GM20431 (cell line): ENCODE data around the gene UMODL1.

Experiments
- in situ Hi-C: fragments of 300-500 bp; cut with MseI, MboI; formaldehyde crosslinking; loops from one replicate; pipeline ENCODE4 v1.15.0; 2020; ENCODE audit warnings: low sequenced_read_pairs; ENCODE audit not compliant: unreplicated experiment

Gene UMODL1

GRCh38 chr21:42057851-42058437 lies 13.2 kb upstream of the UMODL1 start:
- in situ Hi-C loops = no loop called here

DNA sequence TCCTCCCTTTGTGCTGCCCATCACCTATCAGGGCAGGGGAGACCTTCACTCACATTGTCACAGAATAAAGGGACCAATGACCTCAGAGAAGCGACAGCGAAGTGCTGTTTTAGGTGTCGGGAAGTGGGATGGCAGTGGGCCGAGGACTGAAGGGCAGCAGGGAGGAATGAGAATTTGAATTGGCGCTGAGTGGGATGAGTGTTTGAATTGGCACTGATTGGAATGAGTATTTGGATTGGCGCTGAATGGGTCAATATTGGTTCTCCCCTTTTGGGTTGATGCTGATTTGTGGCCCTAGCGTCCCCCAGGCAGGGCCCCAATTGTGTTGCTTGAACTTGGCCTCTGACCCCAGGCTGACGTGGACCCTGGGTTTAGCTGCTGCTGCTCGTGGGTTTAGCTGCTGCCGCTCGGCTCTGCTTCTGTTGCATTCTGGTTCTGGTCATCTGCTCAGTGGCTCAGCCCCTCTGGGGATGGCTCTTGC lies 12.4 kb upstream of the UMODL1 start:
- in situ Hi-C loops = no loop called here

- in situ Hi-C loops = no loop called here
These were observed 12.0 kb upstream of the UMODL1 start for GRCh38 chr21:42059141-42059540.

GRCh38 chr21:42059721-42060120 lies 11.4 kb upstream of the UMODL1 start:
- in situ Hi-C loops = no loop called here

DNA sequence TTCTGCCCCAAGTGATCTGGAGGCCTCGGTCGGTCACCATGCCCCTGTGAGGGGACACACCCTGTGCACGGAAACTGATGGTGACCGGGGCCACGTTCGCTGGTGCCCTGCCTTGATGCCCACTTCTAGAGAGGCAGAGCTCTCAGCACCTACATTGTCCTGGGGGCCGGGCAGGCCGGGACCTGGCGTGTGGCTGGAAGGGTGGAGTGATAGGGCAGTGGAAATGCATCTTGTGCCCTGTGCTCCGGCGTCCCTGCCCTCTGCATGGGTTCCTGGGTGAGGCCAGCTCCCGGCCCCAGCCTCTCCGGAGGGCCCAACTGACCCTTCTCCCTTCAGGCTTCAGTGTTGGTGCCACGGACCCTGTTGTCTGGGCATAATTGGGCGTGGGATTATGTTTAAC lies 11.0 kb upstream of the UMODL1 start:
- in situ Hi-C loops = no loop called here

GRCh38 chr21:42061195-42061985 lies 9.7 kb upstream of the UMODL1 start:
- in situ Hi-C loops = no loop called here

DNA sequence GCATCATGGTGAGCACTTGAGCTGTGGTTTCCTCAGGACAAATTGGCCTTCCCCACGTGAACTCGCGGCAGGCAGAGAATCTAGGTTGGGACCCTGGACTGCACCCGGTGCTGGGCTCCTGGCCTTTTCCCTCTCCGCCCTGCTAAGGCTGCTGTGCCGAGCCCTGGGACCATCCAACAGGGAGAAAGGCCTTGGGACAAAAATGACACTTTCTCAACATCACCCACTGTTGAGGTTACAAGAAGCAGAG lies 9.2 kb upstream of the UMODL1 start:
- in situ Hi-C loops = no loop called here

- in situ Hi-C loops = no loop called here
These were observed 8.7 kb upstream of the UMODL1 start for GRCh38 chr21:42062236-42063022.

GRCh38 chr21:42063191-42063570 lies 7.9 kb upstream of the UMODL1 start:
- in situ Hi-C loops = no loop called here

- in situ Hi-C loops = no loop called here
These were observed 7.3 kb upstream of the UMODL1 start for GRCh38 chr21:42063571-42064521.

DNA sequence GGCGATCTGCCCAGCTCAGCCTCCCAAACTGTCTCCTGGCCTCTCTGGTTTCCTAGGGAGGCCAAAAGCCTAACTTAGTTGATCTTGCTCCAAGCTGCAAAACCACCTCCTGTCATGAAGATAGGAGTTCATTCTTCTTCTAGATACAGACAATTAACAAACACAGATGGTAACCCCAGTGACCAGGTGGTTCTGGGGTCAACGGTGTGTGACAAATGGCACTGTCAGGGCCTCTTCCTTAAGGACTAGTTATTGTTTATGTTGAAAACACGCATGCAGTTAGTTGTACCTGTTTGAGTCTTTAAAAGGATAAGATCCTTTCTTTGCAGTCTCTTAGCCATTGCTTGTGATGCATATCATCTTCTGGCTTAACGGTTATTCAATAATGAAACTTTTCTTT lies 4.6 kb upstream of the UMODL1 start:
- in situ Hi-C loops = no loop called here

GRCh38 chr21:42067531-42068255 lies 3.4 kb upstream of the UMODL1 start:
- in situ Hi-C loops = no loop called here

GRCh38 chr21:42068256-42068545 lies 2.9 kb upstream of the UMODL1 start:
- in situ Hi-C loops = no loop called here

- in situ Hi-C loops = no loop called here
These were observed 2.5 kb upstream of the UMODL1 start for GRCh38 chr21:42068592-42068991.

DNA sequence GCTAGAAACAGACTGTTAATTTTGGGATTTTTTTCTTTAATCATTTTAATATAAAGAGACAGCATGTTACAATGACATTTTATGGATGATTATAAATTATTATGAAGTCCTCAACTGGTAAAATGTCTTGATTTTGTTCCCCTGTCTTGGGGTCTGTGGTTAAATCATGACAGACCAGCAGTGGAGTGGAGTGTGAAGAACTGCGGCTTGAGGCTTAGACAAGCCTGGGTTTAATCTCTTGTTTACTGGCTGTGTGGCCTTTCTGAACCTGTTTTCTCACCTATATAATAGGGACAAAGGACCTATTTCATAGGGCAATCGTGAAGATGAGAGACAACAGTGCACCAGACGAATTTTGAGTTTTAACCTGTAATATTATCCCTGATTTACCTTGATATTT lies 1.8 kb upstream of the UMODL1 start:
- in situ Hi-C loops = no loop called here

GRCh38 chr21:42069843-42070242 lies 1.3 kb upstream of the UMODL1 start:
- in situ Hi-C loops = no loop called here

DNA sequence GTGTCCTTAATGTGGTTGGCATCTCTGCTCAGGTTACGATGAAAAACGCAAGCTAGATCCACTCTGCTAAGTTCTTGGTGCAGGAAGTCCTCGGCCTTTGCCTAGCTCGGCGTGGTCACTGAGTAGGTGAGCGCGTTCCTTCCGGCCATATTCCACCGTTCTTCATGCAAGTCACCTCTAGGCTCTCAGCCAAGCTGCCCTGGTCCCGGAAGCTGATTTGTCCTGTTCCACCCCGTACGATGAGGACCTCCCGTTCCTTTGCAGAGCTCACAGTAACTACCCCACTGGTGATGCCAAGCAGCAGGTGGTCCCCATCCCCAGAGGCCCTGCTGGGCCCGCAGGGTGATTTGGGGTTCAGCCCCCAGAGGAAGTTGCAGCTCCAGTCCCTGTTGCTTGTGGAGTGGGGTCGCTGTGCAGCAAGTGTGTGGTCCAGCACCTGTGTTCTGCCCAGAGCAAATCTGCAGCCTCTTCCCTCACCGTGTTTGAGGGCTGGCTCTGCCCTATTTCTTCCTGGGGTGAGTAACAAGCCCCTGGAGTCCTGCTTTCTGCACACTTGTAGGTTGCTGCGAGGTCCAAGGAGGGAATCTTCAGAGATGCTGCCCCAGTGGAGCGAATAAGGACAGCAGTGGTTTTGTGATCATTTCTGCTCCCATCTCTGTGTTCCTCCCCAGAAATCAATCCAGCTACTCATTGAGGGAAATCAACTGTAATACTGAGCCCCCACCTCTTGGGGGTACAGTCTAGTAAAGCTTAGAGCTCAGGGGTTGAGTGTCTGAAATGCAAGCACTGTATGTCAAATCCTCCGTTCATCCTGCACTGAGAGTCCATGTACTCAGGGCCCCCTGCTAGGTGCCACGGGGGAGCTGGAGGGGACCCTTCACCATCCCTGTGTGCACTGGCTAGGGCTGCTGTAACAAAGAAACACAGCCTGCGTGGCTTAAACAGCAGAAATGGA lies 2.3 kb downstream of the UMODL1 start:
- in situ Hi-C loops = no loop called here

GRCh38 chr21:42075686-42076471 lies 4.8 kb downstream of the UMODL1 start:
- in situ Hi-C loops = no loop called here
